Endothelial cell of umbilical vein (primary cell): Measurements from ENCODE around the gene SURF1.

Source experiments
- EZH2 ChIP-seq: IDR thresholded peaks from 2 replicates; pipeline ENCODE4 v1.6.1; 2012; ENCODE audit warnings: borderline replicate concordance, low read depth, mild to moderate bottlenecking, moderate library complexity, low read length, inconsistent platforms; ENCODE audit not compliant: severe bottlenecking
- POLR2A ChIP-seq: IDR thresholded peaks from 2 replicates; pipeline ENCODE4 v1.6.1; 2012; ENCODE audit warnings: low read depth, mild to moderate bottlenecking, control low read depth, low read length
- TF ChIP-seq, protein P1 (sequence below), 2 donors: IDR thresholded peaks; 1 replicate in 1 of 2; 2 replicates in 1 of 2; pipeline ENCODE4 v1.5.1; 2011; ENCODE audit warnings: low read length in 2 of 2, mild to moderate bottlenecking in 2 of 2, moderate library complexity in 2 of 2, control low read depth in 1 of 2, inconsistent platforms in 1 of 2, low read depth in 1 of 2; ENCODE audit not compliant: insufficient read depth in 1 of 2; ENCODE audit errors: extremely low read depth in 1 of 2

DNA sequence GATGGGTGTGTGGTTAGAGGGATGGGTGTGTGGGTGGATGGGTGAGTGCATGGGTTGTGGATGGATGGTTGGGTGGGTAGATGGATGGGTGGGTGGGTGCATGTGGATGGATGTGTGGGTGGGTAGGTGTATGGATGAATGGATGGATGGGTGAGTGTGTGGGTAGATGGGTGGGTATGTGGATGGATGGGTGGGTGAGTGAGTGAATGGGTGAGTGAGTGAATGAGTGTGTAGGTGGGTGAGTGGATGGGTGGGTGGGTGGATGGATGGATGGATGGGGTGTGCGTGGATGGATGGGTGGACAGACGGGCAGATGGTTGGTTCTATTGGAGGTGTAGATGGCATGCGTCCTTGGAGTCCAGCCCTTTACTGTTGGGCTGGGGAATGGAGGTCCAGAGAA lies 37.1 kb upstream of the SURF1 start:
- no peak for TF ChIP-seq EZH2
- TF ChIP-seq POLR2A: no peak
- TF ChIP-seq, protein P1, sequence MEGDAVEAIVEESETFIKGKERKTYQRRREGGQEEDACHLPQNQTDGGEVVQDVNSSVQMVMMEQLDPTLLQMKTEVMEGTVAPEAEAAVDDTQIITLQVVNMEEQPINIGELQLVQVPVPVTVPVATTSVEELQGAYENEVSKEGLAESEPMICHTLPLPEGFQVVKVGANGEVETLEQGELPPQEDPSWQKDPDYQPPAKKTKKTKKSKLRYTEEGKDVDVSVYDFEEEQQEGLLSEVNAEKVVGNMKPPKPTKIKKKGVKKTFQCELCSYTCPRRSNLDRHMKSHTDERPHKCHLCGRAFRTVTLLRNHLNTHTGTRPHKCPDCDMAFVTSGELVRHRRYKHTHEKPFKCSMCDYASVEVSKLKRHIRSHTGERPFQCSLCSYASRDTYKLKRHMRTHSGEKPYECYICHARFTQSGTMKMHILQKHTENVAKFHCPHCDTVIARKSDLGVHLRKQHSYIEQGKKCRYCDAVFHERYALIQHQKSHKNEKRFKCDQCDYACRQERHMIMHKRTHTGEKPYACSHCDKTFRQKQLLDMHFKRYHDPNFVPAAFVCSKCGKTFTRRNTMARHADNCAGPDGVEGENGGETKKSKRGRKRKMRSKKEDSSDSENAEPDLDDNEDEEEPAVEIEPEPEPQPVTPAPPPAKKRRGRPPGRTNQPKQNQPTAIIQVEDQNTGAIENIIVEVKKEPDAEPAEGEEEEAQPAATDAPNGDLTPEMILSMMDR (IDR thresholded peaks at IDR 0.05; ENCODE audit: extremely low read depth in 1 of 2, insufficient read depth in 1 of 2, low read depth in 1 of 2, low read length in 2 of 2): no peak
